ENCODE results near the gene ADAM8.

The ADAM8 gene

GRCh38 chr10:133212853-133213494 is 63.7 kb downstream of the ADAM8 start:
- TF ChIP-seq Cebpa-rat (IDR thresholded peaks at IDR 0.05): no peak
- Histone ChIP-seq H3K4me3 (no peak overlapping the region), H3K4me2 (peak overlapping the region in 3 of 11 experiments; percentile 1 to 21 (median 18); a peak in 3 of 22 replicates), H3K36me3 (no peaks in the 10 kb centered on the region), H4K20me1 (peaks cover 0 to 41% (median 0%) of the 10 kb centered on the region in 11 experiments; a peak in 5 of 22 replicates), H3K9me3 (replicated peaks in 1 of 11) (no peaks in the 10 kb centered on the region), H3K27ac (no peak overlapping the region), H3K4me1 (peaks cover 0 to 19% (median 4%) of the 10 kb centered on the region in 10 experiments; a peak in 9 of 20 replicates), H3K27me3 (peaks cover 0 to 22% (median 0%) of the 10 kb centered on the region in 11 experiments; a peak in 7 of 22 replicates), H3K9ac (no peak overlapping the region)

Measured in BLaER1 treated with 17β-estradiol and CSF1 and Interleukin-3, amounts not matched to agents 10 nM and 100 nM (cell line).